ENCODE data around the gene FYB1.

FYB1 gene

DNA sequence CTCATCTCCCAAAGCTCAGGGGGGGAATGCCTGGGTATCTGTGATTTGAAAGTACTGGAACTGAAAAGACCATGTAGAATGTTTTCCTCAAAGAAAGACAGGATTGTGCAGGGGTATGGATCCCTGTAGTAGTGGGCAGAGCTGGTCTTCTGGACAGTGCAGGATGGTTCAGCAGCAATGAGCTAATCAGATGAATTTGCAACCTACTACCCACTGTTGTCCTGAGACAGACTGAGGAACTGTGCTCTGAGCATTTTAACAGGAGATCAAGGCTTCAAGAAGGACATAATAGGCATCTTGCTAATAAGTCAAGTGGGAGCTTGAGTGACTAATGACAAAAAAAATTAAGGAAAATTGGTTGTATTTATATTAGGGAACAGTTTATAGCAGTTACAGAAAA, 61.7 kb downstream of the FYB1 start:
- H3K4me1 Mint-ChIP-seq (ENCODE audit: low read depth) = peaks cover 59% of the 10 kb centered on the region
- no peaks in the 10 kb centered on the region for H3K27me3 Mint-ChIP-seq (ENCODE audit: low read depth)
- no peak overlapping the region for H3K4me3 Mint-ChIP-seq
- peaks cover 39% of the 10 kb centered on the region for H3K36me3 Mint-ChIP-seq (ENCODE audit: low read depth)
- H3K27ac Mint-ChIP-seq = no peak overlapping the region
- no peaks in the 10 kb centered on the region for H3K9me3 Mint-ChIP-seq

DNA sequence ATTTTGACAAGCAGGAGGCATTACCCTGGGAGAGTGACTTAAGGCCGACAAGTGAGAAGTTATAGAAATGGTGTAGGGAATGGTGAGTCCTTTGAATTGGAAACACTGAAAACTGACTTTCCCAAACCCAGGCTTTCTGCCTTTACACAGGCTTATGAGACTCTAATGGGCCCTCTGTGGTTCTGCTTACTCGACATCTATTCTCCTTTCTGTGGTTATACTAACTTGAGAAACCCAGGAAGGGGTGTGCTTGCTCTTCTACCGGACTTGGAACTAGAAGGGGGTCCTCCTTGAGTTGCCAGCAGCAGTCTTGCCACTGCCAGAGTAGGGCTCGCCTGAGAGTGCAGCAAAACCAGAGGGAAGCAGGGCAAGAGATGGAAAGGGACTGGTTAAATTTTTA, 63.3 kb downstream of the FYB1 start:
- Mint-ChIP-seq H3K27ac (peak overlapping the region; percentile 24), H3K4me3 (no peak overlapping the region)

DNA sequence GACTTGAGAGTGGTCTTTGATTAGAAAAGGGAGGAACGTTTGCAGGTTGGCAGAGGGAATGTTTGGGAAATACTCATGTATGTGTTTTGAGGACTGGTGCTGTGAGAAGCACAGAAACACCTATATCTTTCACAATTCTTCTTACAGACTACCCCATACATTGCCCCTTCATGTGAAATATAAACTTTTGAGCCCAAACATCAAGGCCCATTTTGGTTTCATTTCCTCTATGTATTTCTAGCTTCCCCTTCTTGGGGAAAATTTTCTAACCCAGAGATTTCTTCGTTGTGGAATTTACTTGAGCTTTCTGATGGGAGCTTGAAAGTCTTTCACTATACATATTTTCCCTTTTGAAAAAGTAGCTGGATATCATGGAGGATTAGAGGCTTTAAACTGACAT, 67.6 kb downstream of the FYB1 start:
- peaks cover 39% of the 10 kb centered on the region for H3K36me3 Mint-ChIP-seq (ENCODE audit: low read depth)
- H3K27ac Mint-ChIP-seq = peak overlapping the region; percentile 21
- H3K27me3 Mint-ChIP-seq (ENCODE audit: low read depth) = no peaks in the 10 kb centered on the region
- no peaks in the 10 kb centered on the region for H3K9me3 Mint-ChIP-seq
- H3K4me1 Mint-ChIP-seq (ENCODE audit: low read depth) = peaks cover 52% of the 10 kb centered on the region
- H3K4me3 Mint-ChIP-seq = no peak overlapping the region

More for the DNA sequence above, 63.3 kb downstream of the FYB1 start:
- Mint-ChIP-seq H3K27me3 (ENCODE audit: low read depth) (no peaks in the 10 kb centered on the region), H3K9me3 (no peaks in the 10 kb centered on the region), H3K36me3 (ENCODE audit: low read depth) (peaks cover 44% of the 10 kb centered on the region), H3K4me1 (ENCODE audit: low read depth) (peaks cover 70% of the 10 kb centered on the region)

DNA sequence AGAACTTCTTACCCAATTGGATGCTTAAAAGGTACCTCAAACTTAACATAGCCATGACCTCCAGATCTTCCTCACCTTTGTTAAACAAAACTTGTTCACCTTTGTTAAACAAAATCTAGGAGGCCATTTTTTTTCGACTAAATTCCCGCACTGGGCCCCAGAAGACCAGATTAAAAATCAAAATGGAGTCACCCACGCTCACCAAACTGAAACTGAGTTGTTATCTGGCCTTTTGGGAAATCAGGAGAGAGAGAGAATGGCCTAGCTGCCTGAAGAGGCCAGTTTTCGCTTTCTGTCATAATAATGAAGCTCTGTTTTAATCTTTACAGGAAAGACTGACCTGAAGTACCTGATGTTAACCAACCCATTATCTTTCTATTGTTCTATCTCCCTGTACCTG, 69.4 kb downstream of the FYB1 start:
- Mint-ChIP-seq H3K36me3 (ENCODE audit: low read depth) (peaks cover 42% of the 10 kb centered on the region), H3K4me1 (ENCODE audit: low read depth) (peaks cover 43% of the 10 kb centered on the region), H3K4me3 (no peak overlapping the region), H3K27me3 (ENCODE audit: low read depth) (no peaks in the 10 kb centered on the region), H3K9me3 (no peaks in the 10 kb centered on the region), H3K27ac (peak overlapping the region; percentile 58)

DNA sequence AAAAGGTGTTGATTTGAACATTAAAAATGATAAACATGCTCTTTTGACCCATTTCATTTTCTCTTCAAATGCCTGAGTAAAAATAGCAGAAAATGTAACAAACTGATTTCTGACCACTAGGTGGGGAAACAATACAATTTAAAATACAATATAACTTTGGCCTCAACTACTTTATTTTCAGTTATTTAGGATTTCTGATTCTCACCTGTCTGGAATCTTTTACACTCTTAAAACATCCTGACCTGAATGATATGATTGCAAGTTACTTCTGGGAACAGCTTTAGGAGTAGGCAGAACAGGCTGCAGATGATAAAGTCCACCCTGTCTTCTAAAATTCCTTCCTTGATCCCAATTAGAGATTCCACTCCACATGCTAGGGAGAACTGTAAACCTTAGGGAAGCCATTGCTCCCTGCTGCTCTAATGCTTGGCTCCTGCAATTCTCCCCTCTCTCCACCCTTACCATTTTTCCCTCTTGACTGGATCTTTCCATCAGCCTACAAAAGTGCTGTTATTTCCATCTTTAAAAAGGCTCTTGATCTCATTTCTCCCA, 70.3 kb downstream of the FYB1 start:
- Mint-ChIP-seq H3K4me3 (no peak overlapping the region), H3K27ac (peak overlapping the region; percentile 58), H3K27me3 (ENCODE audit: low read depth) (no peaks in the 10 kb centered on the region), H3K9me3 (no peaks in the 10 kb centered on the region), H3K4me1 (ENCODE audit: low read depth) (peaks cover 40% of the 10 kb centered on the region), H3K36me3 (ENCODE audit: low read depth) (peaks cover 43% of the 10 kb centered on the region)

DNA sequence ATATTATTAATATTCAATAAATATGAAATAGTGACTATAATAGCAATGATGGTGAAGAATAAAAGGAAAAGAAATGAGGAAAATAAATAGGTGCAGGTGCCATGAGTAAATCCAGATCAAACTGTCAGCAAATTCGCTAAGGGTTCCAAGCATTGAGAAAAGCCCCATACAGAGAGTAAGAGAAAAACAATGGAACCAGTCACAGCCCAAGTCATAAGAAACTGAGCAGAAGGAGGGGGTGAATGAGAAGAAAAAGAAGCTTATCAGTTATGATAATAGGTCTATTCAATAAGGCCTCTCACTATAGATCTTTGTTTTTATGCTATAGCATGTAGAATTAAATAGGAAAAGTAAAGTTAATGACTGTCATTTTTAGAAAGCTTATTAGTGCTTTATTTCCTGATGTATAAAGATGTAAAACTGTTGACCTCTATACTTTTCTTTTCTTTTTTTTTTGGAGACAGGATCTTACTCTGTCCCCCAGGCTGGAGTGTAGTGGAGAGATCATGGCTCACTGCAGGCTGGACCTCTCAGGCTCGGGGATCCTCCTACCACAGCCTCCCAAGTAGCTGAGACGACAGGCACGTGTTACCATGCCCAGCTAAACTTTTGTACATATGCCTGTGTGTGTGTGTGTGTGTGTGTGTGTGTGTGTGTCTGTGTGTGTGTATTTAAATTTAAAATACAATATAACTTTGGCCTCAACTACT, 72.4 kb downstream of the FYB1 start:
- Mint-ChIP-seq H3K4me1 (ENCODE audit: low read depth) (peaks cover 26% of the 10 kb centered on the region), H3K9me3 (no peaks in the 10 kb centered on the region), H3K27ac (no peak overlapping the region), H3K36me3 (ENCODE audit: low read depth) (peaks cover 29% of the 10 kb centered on the region), H3K27me3 (ENCODE audit: low read depth) (no peaks in the 10 kb centered on the region), H3K4me3 (no peak overlapping the region)

DNA sequence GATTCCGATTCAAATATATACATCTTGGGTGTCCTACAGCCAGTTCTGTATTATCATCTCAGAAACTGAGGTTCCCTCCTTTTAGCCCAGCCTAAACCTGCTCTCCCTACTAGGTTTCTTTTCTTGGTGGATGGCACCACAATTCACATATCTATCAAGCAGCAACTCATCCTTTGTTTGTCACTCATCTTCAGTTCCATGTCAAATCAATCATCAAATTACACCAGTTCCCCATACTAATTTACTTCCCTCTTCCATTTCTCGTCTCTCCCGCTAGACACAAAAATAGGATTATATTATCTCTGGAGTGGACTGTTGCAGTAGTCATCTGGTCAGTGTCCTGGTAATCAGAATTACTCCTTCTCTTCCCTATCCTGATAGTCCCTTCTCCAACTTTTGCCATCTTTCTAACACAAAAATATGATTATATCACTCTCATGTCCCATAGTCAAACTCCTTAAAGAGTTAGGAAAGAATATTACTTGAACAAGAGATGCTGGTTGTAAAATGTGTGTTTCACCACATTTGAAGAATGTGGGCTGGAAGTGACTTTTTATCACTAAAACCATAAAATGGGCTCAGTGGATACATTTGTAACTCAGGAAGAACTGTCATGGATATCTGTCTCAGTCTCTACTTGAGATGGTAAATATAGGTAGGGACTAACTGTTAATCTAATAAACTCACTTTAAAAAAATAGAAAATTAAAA, 76.1 kb downstream of the FYB1 start:
- Mint-ChIP-seq H3K4me3 (no peak overlapping the region), H3K27ac (no peak overlapping the region), H3K4me1 (ENCODE audit: low read depth) (peaks cover 3% of the 10 kb centered on the region), H3K36me3 (ENCODE audit: low read depth) (peaks cover 17% of the 10 kb centered on the region), H3K9me3 (no peaks in the 10 kb centered on the region), H3K27me3 (ENCODE audit: low read depth) (no peaks in the 10 kb centered on the region)

DNA sequence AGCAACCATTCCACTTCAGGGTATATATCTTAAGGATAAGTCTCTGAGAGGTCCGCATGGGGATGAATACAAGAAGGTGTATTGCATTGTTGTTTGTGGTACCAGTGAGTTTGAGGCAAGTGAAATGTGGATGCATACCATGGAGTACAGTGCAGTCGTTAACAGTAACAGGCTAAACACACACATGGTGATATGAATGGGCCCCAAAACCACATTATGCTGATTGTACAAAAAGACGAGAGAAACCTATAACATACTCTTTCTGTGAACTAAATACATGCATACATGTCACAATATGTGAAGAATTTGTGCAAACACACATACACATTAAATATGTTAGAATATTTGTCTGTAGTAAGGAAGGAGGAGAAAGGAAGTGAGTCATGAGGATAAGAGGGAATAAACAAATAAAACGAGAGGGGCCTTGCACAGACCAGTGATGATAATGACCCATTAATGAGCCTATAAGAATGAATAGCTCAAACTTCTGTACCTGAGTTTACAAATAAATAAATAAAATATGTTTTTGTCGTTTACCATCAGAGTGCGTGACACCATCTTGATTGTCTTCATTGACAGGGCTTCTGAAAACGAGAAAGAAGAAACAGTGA, 78.7 kb downstream of the FYB1 start:
- Mint-ChIP-seq H3K4me3 (no peak overlapping the region), H3K36me3 (ENCODE audit: low read depth) (peaks cover 31% of the 10 kb centered on the region), H3K9me3 (no peaks in the 10 kb centered on the region), H3K4me1 (ENCODE audit: low read depth) (peaks cover 1% of the 10 kb centered on the region), H3K27me3 (ENCODE audit: low read depth) (no peaks in the 10 kb centered on the region), H3K27ac (no peak overlapping the region)

DNA sequence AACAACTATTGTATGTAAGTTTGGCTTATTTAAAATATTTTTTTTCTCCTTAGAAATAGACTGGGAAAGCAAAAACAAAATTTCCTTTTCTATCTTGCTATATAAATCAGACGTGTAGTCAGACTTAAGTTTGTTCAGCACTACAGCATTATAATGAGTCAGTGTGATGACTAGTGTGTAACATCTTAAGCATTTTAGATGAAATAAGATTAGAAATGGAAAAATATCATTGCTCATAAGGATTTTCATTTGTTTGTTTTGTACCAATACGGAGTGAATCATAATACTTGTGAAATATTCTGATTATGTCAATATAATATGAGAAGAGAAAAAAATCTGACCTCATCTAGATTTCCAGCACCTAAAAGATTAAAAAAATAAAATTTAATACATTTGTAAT, 80.5 kb downstream of the FYB1 start:
- Mint-ChIP-seq H3K27me3 (ENCODE audit: low read depth) (no peaks in the 10 kb centered on the region), H3K27ac (no peak overlapping the region), H3K4me1 (ENCODE audit: low read depth) (peaks cover 1% of the 10 kb centered on the region), H3K9me3 (no peaks in the 10 kb centered on the region), H3K36me3 (ENCODE audit: low read depth) (peaks cover 38% of the 10 kb centered on the region), H3K4me3 (no peak overlapping the region)

DNA sequence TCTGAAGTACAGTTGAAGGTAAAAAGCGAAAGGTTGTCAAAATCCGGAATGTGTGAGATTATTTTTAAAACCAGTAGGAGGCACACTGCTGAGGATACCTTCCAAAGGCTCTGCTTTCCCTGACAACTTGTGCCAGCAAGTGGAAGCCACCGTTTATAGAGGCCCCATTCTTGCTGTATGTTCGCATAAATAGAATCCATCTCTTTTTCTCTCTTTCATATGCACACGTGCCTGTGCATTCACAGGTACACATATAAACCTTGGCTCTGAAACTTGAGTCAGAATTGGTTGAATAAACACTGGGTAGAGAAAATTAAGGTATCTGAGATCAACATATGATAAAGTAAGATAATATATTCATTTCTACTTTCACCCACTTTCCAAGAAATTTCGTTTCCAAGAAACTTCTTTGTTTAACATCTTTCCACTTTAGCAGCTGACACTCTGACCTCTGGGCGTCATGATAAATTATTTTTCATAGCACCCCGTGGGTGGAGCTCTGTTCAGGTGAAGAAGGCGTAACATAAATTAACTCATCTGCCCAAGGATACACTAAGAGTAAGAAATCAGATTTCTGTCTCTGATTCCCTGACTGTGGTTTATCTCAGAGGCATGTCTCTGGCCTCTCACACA, 81.4 kb downstream of the FYB1 start:
- no peak overlapping the region for H3K4me3 Mint-ChIP-seq
- no peak overlapping the region for H3K27ac Mint-ChIP-seq
- no peaks in the 10 kb centered on the region for H3K27me3 Mint-ChIP-seq (ENCODE audit: low read depth)
- H3K4me1 Mint-ChIP-seq (ENCODE audit: low read depth) = peaks cover 4% of the 10 kb centered on the region
- H3K9me3 Mint-ChIP-seq = no peaks in the 10 kb centered on the region
- H3K36me3 Mint-ChIP-seq (ENCODE audit: low read depth) = peaks cover 45% of the 10 kb centered on the region

DNA sequence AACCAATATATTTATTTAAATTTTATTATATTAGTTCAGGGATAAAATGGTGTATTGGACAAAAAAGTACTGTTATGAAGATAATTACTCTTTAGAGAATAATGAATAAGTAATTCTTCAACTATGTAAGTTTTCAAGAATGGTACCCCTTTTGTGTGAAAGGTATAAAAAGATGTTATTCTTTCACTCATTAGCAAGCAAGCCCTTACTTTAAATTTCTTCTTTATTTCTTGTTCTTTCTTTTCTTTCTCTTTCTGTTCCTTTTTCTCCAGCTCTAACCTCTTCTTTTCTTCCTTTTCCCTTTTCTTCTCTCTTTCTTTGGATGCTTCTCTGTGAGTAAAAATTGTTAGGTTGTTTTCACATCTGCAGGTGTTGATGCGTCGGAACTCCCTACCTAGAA, 82.0 kb downstream of the FYB1 start:
- Mint-ChIP-seq H3K27ac (no peak overlapping the region), H3K36me3 (ENCODE audit: low read depth) (peaks cover 50% of the 10 kb centered on the region), H3K4me3 (no peak overlapping the region), H3K4me1 (ENCODE audit: low read depth) (peaks cover 4% of the 10 kb centered on the region), H3K9me3 (no peaks in the 10 kb centered on the region), H3K27me3 (ENCODE audit: low read depth) (no peaks in the 10 kb centered on the region)

DNA sequence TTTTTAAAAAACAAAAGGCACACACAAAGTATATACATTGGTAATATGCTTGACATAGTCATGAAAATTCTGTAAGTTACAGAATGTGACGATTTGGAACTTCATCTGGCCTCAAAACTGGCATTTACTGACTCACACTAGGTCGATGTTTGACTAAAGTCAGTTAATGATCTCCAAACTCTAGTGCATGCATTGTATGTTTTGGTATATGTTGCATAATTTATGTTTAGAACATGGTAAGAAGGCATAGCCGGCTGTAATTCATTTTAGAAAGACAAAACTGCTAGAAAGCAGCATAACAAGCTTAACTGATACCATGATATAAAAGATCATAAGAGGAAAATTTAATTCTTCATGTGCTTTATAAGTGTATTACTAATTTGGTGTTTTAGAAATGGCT, 86.6 kb downstream of the FYB1 start:
- Mint-ChIP-seq H3K4me3 (no peak overlapping the region), H3K27ac (no peak overlapping the region), H3K9me3 (no peaks in the 10 kb centered on the region), H3K27me3 (ENCODE audit: low read depth) (no peaks in the 10 kb centered on the region), H3K4me1 (ENCODE audit: low read depth) (peaks cover 3% of the 10 kb centered on the region), H3K36me3 (ENCODE audit: low read depth) (peaks cover 68% of the 10 kb centered on the region)

DNA sequence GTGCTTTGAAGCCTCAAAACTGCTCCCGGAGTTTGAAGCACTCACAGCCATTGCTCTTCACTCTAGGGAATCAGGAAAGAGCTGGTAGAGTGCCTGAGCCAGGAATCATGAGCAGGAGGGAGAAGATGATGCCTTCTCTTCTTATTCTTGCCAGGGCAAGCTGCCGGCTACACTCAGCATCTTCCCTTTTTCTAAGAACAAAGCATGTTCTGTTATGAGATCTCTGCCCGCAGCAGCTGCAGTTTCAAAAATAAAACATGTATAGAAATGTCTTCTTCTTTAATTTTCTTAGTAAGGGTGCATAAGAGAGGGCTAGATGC, 87.3 kb downstream of the FYB1 start:
- Mint-ChIP-seq H3K9me3 (no peaks in the 10 kb centered on the region), H3K4me1 (ENCODE audit: low read depth) (peaks cover 3% of the 10 kb centered on the region), H3K27me3 (ENCODE audit: low read depth) (no peaks in the 10 kb centered on the region), H3K27ac (no peak overlapping the region), H3K36me3 (ENCODE audit: low read depth) (peaks cover 68% of the 10 kb centered on the region), H3K4me3 (no peak overlapping the region)

DNA sequence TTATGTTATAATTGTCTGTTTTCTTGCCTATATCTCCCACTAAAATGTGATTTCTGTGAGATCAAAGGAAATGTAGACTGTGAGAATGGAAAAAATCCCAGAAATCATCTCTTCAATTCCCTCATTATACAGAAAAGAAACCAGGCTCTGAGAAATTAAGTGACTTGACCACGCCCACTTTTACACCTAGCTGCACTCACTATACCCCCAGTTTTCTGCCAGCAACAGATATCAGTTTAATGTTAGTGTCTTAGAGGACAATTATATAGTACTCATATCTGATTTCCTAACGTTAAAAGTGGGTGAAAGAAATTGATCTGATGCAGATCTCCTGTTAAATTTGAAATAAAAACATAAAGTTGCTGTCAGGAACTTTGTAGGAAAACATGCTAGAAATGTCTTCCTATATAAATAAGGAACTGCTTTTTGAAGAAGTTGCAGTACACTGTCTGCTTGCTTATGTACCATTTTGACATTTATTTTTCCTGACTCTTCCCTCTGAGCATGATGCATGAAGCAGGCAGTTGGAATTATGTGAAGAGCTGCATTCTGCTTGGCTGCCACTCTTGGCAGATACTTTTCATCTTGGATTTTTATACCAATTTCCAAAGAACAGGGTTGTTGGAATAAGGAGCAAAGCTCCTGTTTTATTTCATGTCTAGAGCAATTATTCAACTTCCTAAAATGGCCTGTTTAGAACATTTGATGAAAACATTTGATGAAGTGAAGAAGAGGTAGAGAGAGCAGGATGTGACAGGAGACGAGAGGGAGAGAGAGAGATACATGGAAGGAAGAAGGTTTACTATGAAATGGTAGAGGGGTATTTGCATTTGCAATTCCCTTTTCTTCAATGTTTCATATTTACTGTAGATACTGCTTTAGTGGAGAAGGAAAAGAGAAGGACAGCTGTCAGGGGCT, 87.9 kb downstream of the FYB1 start:
- peaks cover 3% of the 10 kb centered on the region for H3K4me1 Mint-ChIP-seq (ENCODE audit: low read depth)
- H3K9me3 Mint-ChIP-seq = no peaks in the 10 kb centered on the region
- H3K4me3 Mint-ChIP-seq = no peak overlapping the region
- peaks cover 62% of the 10 kb centered on the region for H3K36me3 Mint-ChIP-seq (ENCODE audit: low read depth)
- H3K27me3 Mint-ChIP-seq (ENCODE audit: low read depth) = no peaks in the 10 kb centered on the region
- no peak overlapping the region for H3K27ac Mint-ChIP-seq
